Trophoblast cell (in vitro differentiated cells and primary cell): ENCODE results near the gene CACNA2D3.

Experiments used
- DNase-seq, 2 donors: peaks; one replicate each; pipeline ENCODE4 v3.0.0-alpha.2; 2016
- H2AFZ ChIP-seq: 2 replicates; pipeline ENCODE4 v1.6.1; 2013; ENCODE audit warnings: low read length, moderate library complexity, mild to moderate bottlenecking; ENCODE audit not compliant: insufficient read depth, poor library complexity
- H2AK5ac ChIP-seq: 2 replicates; pipeline ENCODE4 v1.6.1; 2013; ENCODE audit warnings: mild to moderate bottlenecking, low read length
- H2BK120ac ChIP-seq: 2 replicates; pipeline ENCODE4 v1.6.1; 2013; ENCODE audit warnings: low read length, mild to moderate bottlenecking, moderate library complexity; ENCODE audit not compliant: insufficient read depth, poor library complexity
- H2BK12ac ChIP-seq: 2 replicates; pipeline ENCODE4 v1.6.1; 2013; ENCODE audit warnings: mild to moderate bottlenecking, low read length, moderate library complexity
- H2BK5ac ChIP-seq: 2 replicates; pipeline ENCODE4 v1.6.1; 2013; ENCODE audit warnings: low read length, low read depth, moderate library complexity, mild to moderate bottlenecking; ENCODE audit not compliant: poor library complexity
- H3K14ac ChIP-seq: 2 replicates; pipeline ENCODE4 v1.6.1; 2013; ENCODE audit warnings: mild to moderate bottlenecking, low read length
- H3K18ac ChIP-seq: 2 replicates; pipeline ENCODE4 v1.6.1; 2013; ENCODE audit warnings: mild to moderate bottlenecking, low read length
- H3K23ac ChIP-seq: 2 replicates; pipeline ENCODE4 v1.6.1; 2013; ENCODE audit warnings: low read length
- H3K27ac ChIP-seq: 2 replicates; pipeline ENCODE4 v1.5.1; 2013; ENCODE audit warnings: low read depth, mild to moderate bottlenecking, inconsistent platforms, low read length, moderate library complexity
- H3K27me3 ChIP-seq: 2 replicates; pipeline ENCODE4 v1.6.1; 2013; ENCODE audit warnings: inconsistent platforms, mild to moderate bottlenecking, low read length, moderate library complexity; ENCODE audit not compliant: insufficient read depth
- H3K36me3 ChIP-seq, 2 experiments: 1 replicate in 1 of 2; 2 replicates in 1 of 2; pipeline ENCODE4 v1.6.1; 2013; ENCODE audit warnings: low read length in 2 of 2, mild to moderate bottlenecking in 2 of 2, moderate library complexity in 1 of 2; ENCODE audit not compliant: insufficient read depth in 2 of 2, control insufficient read depth in 1 of 2
- H3K4ac ChIP-seq: 2 replicates; pipeline ENCODE4 v1.6.1; 2013; ENCODE audit warnings: low read depth, mild to moderate bottlenecking, low read length, moderate library complexity
- H3K4me1 ChIP-seq, 2 experiments: 1 replicate in 1 of 2; 2 replicates in 1 of 2; pipeline ENCODE4 v1.6.1; 2013; ENCODE audit warnings: low read length in 2 of 2, mild to moderate bottlenecking in 2 of 2, moderate library complexity in 1 of 2; ENCODE audit not compliant: insufficient read depth in 2 of 2, control insufficient read depth in 1 of 2
- H3K4me2 ChIP-seq: 2 replicates; pipeline ENCODE4 v1.6.1; 2013; ENCODE audit warnings: inconsistent platforms, mild to moderate bottlenecking, low read length, moderate library complexity
- H3K4me3 ChIP-seq: 2 replicates; pipeline ENCODE4 v1.5.1; 2013; ENCODE audit warnings: mild to moderate bottlenecking, low read depth, low read length, inconsistent platforms
- H3K79me1 ChIP-seq: one replicate; pipeline ENCODE4 v1.6.1; 2013; ENCODE audit warnings: low read length
- H3K79me2 ChIP-seq: 2 replicates; pipeline ENCODE4 v1.6.1; 2013; ENCODE audit warnings: low read length, mild to moderate bottlenecking; ENCODE audit not compliant: control insufficient read depth, insufficient read depth, poor library complexity
- H3K9ac ChIP-seq: 2 replicates; pipeline ENCODE4 v1.6.1; 2013; ENCODE audit warnings: mild to moderate bottlenecking, low read length
- H3K9me3 ChIP-seq: 2 replicates; pipeline ENCODE4 v1.6.1; 2013; ENCODE audit warnings: low read depth, mild to moderate bottlenecking, control low read depth, inconsistent platforms, low read length; ENCODE audit not compliant: insufficient read depth
- H4K12ac ChIP-seq: 2 replicates; pipeline ENCODE4 v1.6.1; 2013; ENCODE audit warnings: low read depth, mild to moderate bottlenecking, low read length, moderate library complexity
- H4K8ac ChIP-seq: 2 replicates; pipeline ENCODE4 v1.6.1; 2013; ENCODE audit warnings: low read depth, mild to moderate bottlenecking, low read length, moderate library complexity
- H4K91ac ChIP-seq: one replicate; pipeline ENCODE4 v1.6.1; 2013; ENCODE audit warnings: low read depth, mild to moderate bottlenecking, low read length, moderate library complexity
- WGBS: extraction: QIAGEN DNeasy Blood & Tissue Kit; methylation state at CpG from one replicate; pipeline ENCODE4 v1.1.7; 2013; ENCODE audit warnings: missing lambda C conversion rate; ENCODE audit not compliant: insufficient read length, insufficient coverage; ENCODE audit errors: extremely low coverage; 5-methylcytosine and 5-hydroxymethylcytosine counted together

CACNA2D3 gene

DNA sequence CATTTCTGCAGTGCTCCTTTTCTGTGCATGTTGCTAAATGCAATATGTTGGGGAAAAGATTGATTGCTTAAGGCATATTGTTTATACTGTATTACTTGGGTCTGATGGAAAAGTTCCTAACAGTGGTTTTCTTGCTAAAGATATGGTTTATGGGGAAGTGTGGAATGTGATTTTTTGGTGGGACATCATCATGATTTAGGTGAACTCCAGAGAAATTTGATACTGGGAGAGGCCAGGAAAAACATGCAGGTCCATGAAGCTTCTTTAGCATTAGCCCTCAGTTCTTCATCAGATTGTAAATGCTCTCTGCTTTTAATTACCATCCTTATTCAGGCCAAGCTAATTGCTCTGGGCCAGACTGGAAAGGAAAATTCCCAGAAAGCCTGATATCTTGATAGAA lies 658.0 kb downstream of the CACNA2D3 start:
- H2AFZ ChIP-seq: no peak overlapping the region
- no peak overlapping the region for H4K12ac ChIP-seq
- no peaks in the 10 kb centered on the region for H3K79me2 ChIP-seq
- no peaks in the 10 kb centered on the region for H3K79me1 ChIP-seq
- H3K4me2 ChIP-seq: no peak overlapping the region
- H2AK5ac ChIP-seq: no peak overlapping the region
- no peak overlapping the region for H3K4me3 ChIP-seq
- no peaks in the 10 kb centered on the region for H3K27me3 ChIP-seq
- no peak overlapping the region for H4K8ac ChIP-seq
- no peak overlapping the region for H3K4ac ChIP-seq
- no peak overlapping the region for H4K91ac ChIP-seq
- no peak overlapping the region for H2BK120ac ChIP-seq
- peaks cover 1% of the 10 kb centered on the region for H3K9me3 ChIP-seq
- no peaks in the 10 kb centered on the region for H3K4me1 ChIP-seq
- H3K36me3 ChIP-seq: no peaks in the 10 kb centered on the region
- H3K23ac ChIP-seq: no peak overlapping the region
- no peak for DNase-seq
- H3K9ac ChIP-seq: no peak overlapping the region
- H3K27ac ChIP-seq: no peak overlapping the region
- no peak overlapping the region for H2BK5ac ChIP-seq
- no peak overlapping the region for H3K18ac ChIP-seq
- H2BK12ac ChIP-seq: no peak overlapping the region
- no peak overlapping the region for H3K14ac ChIP-seq

DNA sequence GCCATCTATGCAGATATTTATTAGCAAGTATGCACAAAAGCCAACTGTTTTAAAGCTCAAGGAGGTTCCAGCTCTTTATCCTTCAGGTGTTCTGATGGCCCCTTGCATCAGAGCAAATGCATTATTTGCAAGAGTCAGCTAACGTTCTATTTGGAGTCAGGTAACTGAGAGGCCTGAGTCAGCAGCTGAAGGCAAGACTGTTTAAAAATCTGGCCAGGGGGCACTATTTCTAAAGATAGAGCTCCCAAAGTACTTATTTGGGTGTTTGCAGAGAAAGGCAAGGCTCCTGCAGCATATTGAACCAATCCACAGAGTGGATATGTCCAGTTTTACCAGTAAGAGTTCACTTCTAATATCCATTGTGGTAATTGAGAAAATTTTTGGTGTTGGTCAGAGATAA lies 659.4 kb downstream of the CACNA2D3 start:
- no peak overlapping the region for H4K8ac ChIP-seq
- no peaks in the 10 kb centered on the region for H3K27me3 ChIP-seq
- no peak overlapping the region for H3K18ac ChIP-seq
- no peak overlapping the region for H4K91ac ChIP-seq
- DNase-seq: no peak
- no peak overlapping the region for H2BK120ac ChIP-seq
- H3K14ac ChIP-seq: no peak overlapping the region
- H3K9ac ChIP-seq: no peak overlapping the region
- H4K12ac ChIP-seq: no peak overlapping the region
- H2BK5ac ChIP-seq: no peak overlapping the region
- H3K4ac ChIP-seq: no peak overlapping the region
- no peak overlapping the region for H2AK5ac ChIP-seq
- H3K4me3 ChIP-seq: no peak overlapping the region
- H3K79me1 ChIP-seq: no peaks in the 10 kb centered on the region
- peaks cover 1% of the 10 kb centered on the region for H3K9me3 ChIP-seq
- no peak overlapping the region for H2BK12ac ChIP-seq
- no peak overlapping the region for H3K4me2 ChIP-seq
- no peak overlapping the region for H3K23ac ChIP-seq
- no CpG with 5 or more reads among the region's 1 CpG for WGBS
- H3K36me3 ChIP-seq: no peaks in the 10 kb centered on the region
- H3K27ac ChIP-seq: no peak overlapping the region
- H2AFZ ChIP-seq: no peak overlapping the region
- H3K79me2 ChIP-seq: no peaks in the 10 kb centered on the region
- no peaks in the 10 kb centered on the region for H3K4me1 ChIP-seq

DNA sequence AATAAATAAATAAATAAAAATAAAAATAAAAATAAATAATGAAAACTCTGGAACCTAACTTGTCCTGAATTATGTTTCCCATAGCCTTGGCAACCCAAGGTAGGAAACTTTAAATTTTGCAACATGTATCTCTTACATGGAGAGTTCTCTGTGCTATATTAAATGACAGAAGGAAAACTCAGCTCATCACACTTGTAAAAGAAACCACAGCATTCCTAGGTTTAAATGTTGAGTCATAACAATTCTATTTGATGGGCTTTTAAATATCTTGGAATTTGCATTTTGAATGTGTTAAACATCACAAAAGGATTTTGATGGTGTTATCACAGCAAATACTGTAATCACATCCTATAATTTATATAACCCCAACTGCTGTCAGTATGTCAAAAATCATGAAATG lies 661.3 kb downstream of the CACNA2D3 start:
- no peak overlapping the region for H2BK120ac ChIP-seq

DNA sequence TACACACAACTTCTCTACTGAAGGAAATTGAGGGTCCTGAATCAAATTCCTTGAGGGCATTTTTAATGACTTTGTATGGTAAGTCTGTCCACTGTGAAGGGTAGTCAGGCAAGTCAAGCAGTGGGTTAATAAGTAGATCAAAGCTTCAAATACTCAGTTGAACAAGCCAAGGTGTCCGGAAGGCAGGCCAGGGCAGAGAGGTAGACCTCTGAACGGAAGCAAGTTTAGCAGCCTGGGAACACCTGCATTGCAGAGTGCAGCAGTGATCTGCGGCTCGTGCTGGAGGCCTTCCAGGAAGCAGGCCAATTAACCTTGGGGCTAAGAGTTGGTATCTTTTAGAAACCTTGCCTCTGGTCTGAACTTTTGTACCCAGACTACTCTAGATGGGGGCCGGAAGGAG lies 661.7 kb downstream of the CACNA2D3 start:
- Histone ChIP-seq H3K23ac (no peak overlapping the region), H3K4me1 (no peaks in the 10 kb centered on the region), H3K18ac (no peak overlapping the region), H2AFZ (no peak overlapping the region), H3K79me1 (no peaks in the 10 kb centered on the region), H3K79me2 (no peaks in the 10 kb centered on the region), H2BK12ac (no peak overlapping the region), H3K4ac (no peak overlapping the region), H4K8ac (no peak overlapping the region), H3K4me2 (no peak overlapping the region), H3K9ac (no peak overlapping the region), H3K9me3 (peaks cover 1% of the 10 kb centered on the region), H3K27ac (no peak overlapping the region), H4K91ac (no peak overlapping the region), H2BK5ac (no peak overlapping the region), H3K4me3 (no peak overlapping the region), H3K14ac (no peak overlapping the region), H3K27me3 (no peaks in the 10 kb centered on the region), H2BK120ac (no peak overlapping the region), H2AK5ac (no peak overlapping the region), H3K36me3 (no peaks in the 10 kb centered on the region), H4K12ac (no peak overlapping the region)
- WGBS: no CpG with 5 or more reads among the region's 5 CpGs
- DNase-seq: no peak

More for the DNA sequence above, 661.3 kb downstream of the CACNA2D3 start:
- Histone ChIP-seq H3K4me1 (no peaks in the 10 kb centered on the region), H3K79me2 (no peaks in the 10 kb centered on the region), H3K18ac (no peak overlapping the region), H3K4me3 (no peak overlapping the region), H3K23ac (no peak overlapping the region), H2BK5ac (no peak overlapping the region), H2BK12ac (no peak overlapping the region), H4K12ac (no peak overlapping the region), H3K36me3 (no peaks in the 10 kb centered on the region), H3K27ac (no peak overlapping the region), H4K91ac (no peak overlapping the region), H3K9ac (no peak overlapping the region), H2AK5ac (no peak overlapping the region), H3K79me1 (no peaks in the 10 kb centered on the region), H4K8ac (no peak overlapping the region), H3K27me3 (no peaks in the 10 kb centered on the region), H3K9me3 (peaks cover 1% of the 10 kb centered on the region), H3K4ac (no peak overlapping the region), H3K14ac (no peak overlapping the region), H3K4me2 (no peak overlapping the region), H2AFZ (no peak overlapping the region)
- DNase-seq: no peak

DNA sequence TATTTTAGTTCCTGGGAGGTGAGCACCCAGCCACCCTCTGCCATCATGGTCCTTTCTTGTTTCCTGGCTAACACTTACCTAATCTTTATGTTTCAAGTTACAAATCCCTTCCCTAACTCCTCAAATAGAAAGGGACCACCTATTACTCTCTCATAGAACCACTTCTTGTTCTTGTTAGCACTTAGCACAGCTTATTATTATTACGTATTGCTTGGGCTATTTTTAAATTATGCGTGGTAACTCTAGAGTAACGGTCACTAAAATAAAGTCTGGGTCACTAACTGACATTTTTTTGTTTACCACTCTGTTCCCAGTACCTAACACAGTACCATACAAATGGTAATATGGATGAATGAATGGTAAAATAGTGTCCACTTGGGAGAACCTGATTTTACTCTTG lies 663.6 kb downstream of the CACNA2D3 start:
- H3K9me3 ChIP-seq: peaks cover 1% of the 10 kb centered on the region
- H3K23ac ChIP-seq: no peak overlapping the region
- no peak overlapping the region for H2BK120ac ChIP-seq
- H4K8ac ChIP-seq: no peak overlapping the region
- no peaks in the 10 kb centered on the region for H3K27me3 ChIP-seq
- no peak overlapping the region for H3K18ac ChIP-seq
- H2BK12ac ChIP-seq: no peak overlapping the region
- H4K91ac ChIP-seq: no peak overlapping the region
- no peak overlapping the region for H2AK5ac ChIP-seq
- no peak overlapping the region for H3K14ac ChIP-seq
- no peak overlapping the region for H3K4ac ChIP-seq
- H2BK5ac ChIP-seq: no peak overlapping the region
- no peak overlapping the region for H4K12ac ChIP-seq
- H3K27ac ChIP-seq: no peak overlapping the region
- H3K4me1 ChIP-seq: no peaks in the 10 kb centered on the region
- H3K4me3 ChIP-seq: no peak overlapping the region
- H3K36me3 ChIP-seq: no peaks in the 10 kb centered on the region
- no CpG with 5 or more reads among the region's 3 CpGs for whole genome bisulfite sequencing
- no peak for DNase-seq
- no peak overlapping the region for H2AFZ ChIP-seq
- no peak overlapping the region for H3K9ac ChIP-seq
- no peaks in the 10 kb centered on the region for H3K79me1 ChIP-seq
- H3K79me2 ChIP-seq: no peaks in the 10 kb centered on the region
- H3K4me2 ChIP-seq: no peak overlapping the region
